Sigmoid colon (tissue), 7 donors: ENCODE measurements around the gene NHS. TPM values are rescaled to one million over a fixed set of nuclear protein-coding genes. Genes with fewer than 3 reads are reported as not detected.

Source experiments
- DNase-seq: peaks from one replicate; pipeline ENCODE4 v3.0.0-alpha.2; 2019
- H3K27ac ChIP-seq, 4 donors: fragments of 200-600 bp; sonication (generic); one replicate each; pipeline ENCODE4 v1.5.1; 2016 to 2019; ENCODE audit warnings: mild to moderate bottlenecking in 1 of 4
- H3K27me3 ChIP-seq, 3 donors: fragments of 200-600 bp; sonication (generic); one replicate each; pipeline ENCODE4 v1.5.1; 2019; ENCODE audit warnings: mild to moderate bottlenecking in 1 of 3
- H3K36me3 ChIP-seq, 4 donors: fragments of 200-600 bp; sonication (generic); one replicate each; pipeline ENCODE4 v1.5.1; 2016 to 2019
- H3K4me1 ChIP-seq, 4 donors: fragments of 200-600 bp; sonication (generic); one replicate each; pipeline ENCODE4 v1.5.1; 2017 to 2019
- H3K4me3 ChIP-seq, 4 donors: fragments of 200-600 bp; sonication (generic); one replicate each; pipeline ENCODE4 v1.5.1; 2017 to 2019; ENCODE audit warnings: mild to moderate bottlenecking in 2 of 4, moderate library complexity in 1 of 4
- H3K9me3 ChIP-seq, 4 donors: fragments of 200-600 bp in 3 of 4; sonication (generic) in 3 of 4; one replicate each; pipeline versions ENCODE4 v1.5.1 to v1.6.1; 2013 to 2019
- CTCF ChIP-seq, 4 experiments: fragments of 450-650 bp in 3 of 4; fragments of 200-600 bp in 1 of 4; IDR thresholded peaks; one replicate each; pipeline ENCODE4 v1.5.1; 2016 to 2019; ENCODE audit warnings: antibody characterized with exemption in 4 of 4, mild to moderate bottlenecking in 3 of 4, moderate library complexity in 2 of 4
- EP300 ChIP-seq, 4 donors: sonication (generic); formaldehyde crosslinking; IDR thresholded peaks; one replicate each; pipeline ENCODE4 v1.6.1; 2017; ENCODE audit warnings: antibody characterized with exemption in 4 of 4
- POLR2A ChIP-seq, 2 donors: fragments of 450-650 bp; IDR thresholded peaks; one replicate each; pipeline ENCODE4 v1.6.1; 2016; ENCODE audit warnings: antibody characterized with exemption in 2 of 2, mild to moderate bottlenecking in 2 of 2, moderate library complexity in 2 of 2
- POLR2AphosphoS5 ChIP-seq, 4 donors: sonication (generic); formaldehyde crosslinking; IDR thresholded peaks; one replicate each; pipeline ENCODE4 v1.6.1; 2017; ENCODE audit warnings: antibody characterized with exemption in 4 of 4
- WGBS, 2 donors: extraction: QIAGEN DNeasy Blood & Tissue Kit; methylation state at CpG; one replicate each; pipeline ENCODE4 v1.1.7; 2013; 5-methylcytosine and 5-hydroxymethylcytosine counted together
- intact Hi-C: fragments of 100-400 bp; cut with DNase I; formaldehyde crosslinking; loops from one replicate; pipeline ENCODE4 v1.15.1; 2023
- polyA plus RNA-seq, 3 donors: library from polyadenylated mRNA; stranded (reverse); fragments of 200-250 nt; gene quantifications; one replicate each; pipeline ENCODE4 v1.2.3, GENCODE V29; 2013
- total RNA-seq, 4 donors: library from RNA; depleted of rRNA; stranded (reverse); fragments of >200 nt; gene quantifications; one replicate each; pipeline ENCODE4 v1.1.0, GENCODE V29; 2016
- donor health status: healthy with polysubstance abuse.
- donor health status: Bipolar disorder and iron deficiency.
- donor health status: healthy.

NHS gene
- total and polyA plus RNA-seq, 7 donors = under 0.01 to 22.7 (median 9.3) TPM

- 57 to 78% methylated on average over 10 of the region's 10 CpGs for WGBS, 2 donors
- Histone ChIP-seq H3K27me3 (no peaks in the 10 kb centered on the region), H3K4me3 (no peak overlapping the region), H3K9me3 (no peaks in the 10 kb centered on the region), H3K4me1 (peaks cover 0 to 5% (median 0%) of the 10 kb centered on the region in 4 donors), H3K27ac (no peak overlapping the region), H3K36me3 (no peaks in the 10 kb centered on the region)
- no peak for DNase-seq
- TF ChIP-seq POLR2A (IDR thresholded peaks at IDR 0.05) (no peak), POLR2AphosphoS5 (IDR thresholded peaks at IDR 0.05) (no peak), CTCF (IDR thresholded peaks at IDR 0.05) (no peak), EP300 (IDR thresholded peaks at IDR 0.05) (no peak)
- intact Hi-C loops = no loop called here
Observed at GRCh38 chrX:17537723-17538243, 162.8 kb downstream of the NHS start.

DNA sequence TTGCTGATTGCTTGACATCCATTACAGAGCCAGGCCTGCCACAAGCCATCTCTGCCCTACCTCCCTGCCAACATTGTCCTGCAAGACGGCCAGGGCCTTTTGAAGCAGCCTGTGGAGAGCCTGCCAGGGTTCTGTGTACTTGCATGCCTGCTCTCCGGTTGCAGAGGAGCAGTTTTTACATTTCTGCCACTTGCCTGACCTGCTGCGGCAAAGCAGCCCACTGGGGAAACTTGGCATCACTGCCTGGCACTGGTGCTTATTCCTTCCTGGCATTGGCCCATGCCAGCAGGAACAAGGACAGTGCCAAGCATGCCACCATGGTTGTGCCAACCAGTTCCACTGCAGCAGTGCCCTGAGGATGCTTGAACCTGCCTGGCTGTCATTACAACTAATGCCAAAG lies 167.1 kb downstream of the NHS start:
- no peaks in the 10 kb centered on the region for H3K27me3 ChIP-seq
- H3K27ac ChIP-seq = peak overlapping the region in 2 of 4 donors; percentile 31 to 52
- no peak overlapping the region for H3K4me3 ChIP-seq
- no peak for TF ChIP-seq EP300 (IDR thresholded peaks at IDR 0.05)
- no peak for TF ChIP-seq CTCF (IDR thresholded peaks at IDR 0.05)
- no peak for TF ChIP-seq POLR2A (IDR thresholded peaks at IDR 0.05)
- TF ChIP-seq POLR2AphosphoS5 (IDR thresholded peaks at IDR 0.05) = no peak
- H3K36me3 ChIP-seq = no peaks in the 10 kb centered on the region
- no peaks in the 10 kb centered on the region for H3K9me3 ChIP-seq
- DNase-seq = peak; percentile 70
- intact Hi-C loops = no loop called here
- H3K4me1 ChIP-seq = peaks cover 0 to 7% (median 0%) of the 10 kb centered on the region in 4 donors
- WGBS, 2 donors = 85 to 90% methylated on average over 3 of the region's 3 CpGs

GRCh38 chrX:17544821-17545220 lies 169.8 kb downstream of the NHS start:
- Histone ChIP-seq H3K27ac (no peak overlapping the region), H3K4me3 (no peak overlapping the region), H3K4me1 (peaks cover 0 to 23% (median 10%) of the 10 kb centered on the region in 4 donors), H3K9me3 (no peaks in the 10 kb centered on the region), H3K27me3 (no peaks in the 10 kb centered on the region), H3K36me3 (no peaks in the 10 kb centered on the region)
- no peak for TF ChIP-seq POLR2A (IDR thresholded peaks at IDR 0.05)
- TF ChIP-seq EP300 (IDR thresholded peaks at IDR 0.05) = no peak
- TF ChIP-seq CTCF (IDR thresholded peaks at IDR 0.05) = no peak
- TF ChIP-seq POLR2AphosphoS5 (IDR thresholded peaks at IDR 0.05) = no peak
- 20 to 74% methylated on average over 2 of the region's 2 CpGs for WGBS, 2 donors
- DNase-seq = no peak
- intact Hi-C loops = no loop called here

DNA sequence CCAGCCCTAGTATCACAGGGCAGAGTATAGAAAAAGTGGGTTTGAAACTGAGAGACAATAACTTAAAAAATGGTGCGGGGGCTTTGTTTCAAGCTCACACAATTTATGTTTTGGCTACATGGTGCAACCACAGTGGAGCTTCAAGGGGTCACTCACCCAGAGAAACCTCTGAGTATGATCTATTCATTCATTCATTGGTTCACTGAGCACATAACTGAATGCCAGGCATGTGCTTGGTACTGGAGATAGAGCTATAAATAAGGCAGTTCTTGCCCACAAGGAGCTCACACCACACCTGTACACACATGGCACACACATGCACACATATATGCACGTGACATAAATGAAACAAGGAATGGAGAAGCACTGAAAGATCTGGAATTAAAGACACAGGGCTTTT lies 171.4 kb downstream of the NHS start:
- TF ChIP-seq POLR2AphosphoS5 (IDR thresholded peaks at IDR 0.05) = no peak
- WGBS, 2 donors = 88 to 90% methylated on average over 2 of the region's 2 CpGs
- Histone ChIP-seq H3K4me1 (peaks cover 0 to 26% (median 10%) of the 10 kb centered on the region in 4 donors), H3K4me3 (no peak overlapping the region), H3K9me3 (no peaks in the 10 kb centered on the region), H3K36me3 (no peaks in the 10 kb centered on the region), H3K27me3 (no peaks in the 10 kb centered on the region), H3K27ac (no peak overlapping the region)
- intact Hi-C loops = no loop called here
- DNase-seq = no peak

GRCh38 chrX:17547658-17548057 lies 172.7 kb downstream of the NHS start:
- H3K27me3 ChIP-seq = no peaks in the 10 kb centered on the region
- H3K4me3 ChIP-seq = no peak overlapping the region
- no peak overlapping the region for H3K27ac ChIP-seq
- H3K36me3 ChIP-seq = no peaks in the 10 kb centered on the region
- TF ChIP-seq POLR2A (IDR thresholded peaks at IDR 0.05) = no peak
- TF ChIP-seq EP300 (IDR thresholded peaks at IDR 0.05) = no peak
- no peak for TF ChIP-seq POLR2AphosphoS5 (IDR thresholded peaks at IDR 0.05)
- no peak for TF ChIP-seq CTCF (IDR thresholded peaks at IDR 0.05)
- WGBS, 2 donors = 39 to 66% methylated on average over 2 of the region's 2 CpGs
- peak; percentile 78 for DNase-seq
- no peaks in the 10 kb centered on the region for H3K9me3 ChIP-seq
- H3K4me1 ChIP-seq = peaks cover 0 to 37% (median 13%) of the 10 kb centered on the region in 4 donors
- intact Hi-C loops = no loop called here
